ENCODE results near the gene NRCAM.

The NRCAM gene

GRCh38 chr7:108347616-108348015 is 108.6 kb downstream of the NRCAM start:
- Histone ChIP-seq H3K27ac (ENCODE audit: extremely low read depth, low read depth, low read length) (no peak overlapping the region), H3K9me3 (ENCODE audit: control insufficient read depth, insufficient read depth, low read depth, low read length) (no peaks in the 10 kb centered on the region), H3K36me3 (ENCODE audit: control insufficient read depth in 2 of 2, insufficient read depth in 1 of 2, low read length in 2 of 2) (no peaks in the 10 kb centered on the region), H3K4me1 (ENCODE audit: control insufficient read depth, insufficient read depth, low read length) (no peaks in the 10 kb centered on the region), H3K4me3 (ENCODE audit: low read depth, low read length) (no peak overlapping the region)
- POLR2A ChIA-PET: no interaction called here
- no peak for TF ChIP-seq ZNF791 (tag by site-specific recombination; IDR thresholded peaks at IDR 0.05)
- no peak for TF ChIP-seq ZNF211 (tag by site-specific recombination; IDR thresholded peaks at IDR 0.05; ENCODE audit: low read depth)
- no peak for TF ChIP-seq ZNF549 (tag by site-specific recombination; IDR thresholded peaks at IDR 0.05)
- TF ChIP-seq PRDM1 (tag by site-specific recombination; IDR thresholded peaks at IDR 0.05): no peak
- no peak for TF ChIP-seq ZNF239 (tag by site-specific recombination; IDR thresholded peaks at IDR 0.05)
- TF ChIP-seq HOXC10 (CRISPR knock-in tag; IDR thresholded peaks at IDR 0.05): no peak
- no peak for TF ChIP-seq ZNF221 (tag by site-specific recombination; IDR thresholded peaks at IDR 0.05; ENCODE audit: borderline replicate concordance)
- no peak for TF ChIP-seq ZNF544 (tag by site-specific recombination; IDR thresholded peaks at IDR 0.05)
- no peak for TF ChIP-seq ZNF394 (tag by site-specific recombination; IDR thresholded peaks at IDR 0.05; ENCODE audit: borderline replicate concordance)
- no peak for TF ChIP-seq ZNF621 (tag by site-specific recombination; IDR thresholded peaks at IDR 0.05)
- peak; percentile 36 for TF ChIP-seq ZFHX2 (tag by site-specific recombination; conservative IDR thresholded peaks at IDR 0.05)
- TF ChIP-seq PRDM6 (tag by site-specific recombination; IDR thresholded peaks at IDR 0.05): no peak
- peak; percentile 97 for TF ChIP-seq REST (tag by site-specific recombination; IDR thresholded peaks at IDR 0.05)
- no peak for TF ChIP-seq TSHZ1 (tag by site-specific recombination; IDR thresholded peaks at IDR 0.05; ENCODE audit: borderline replicate concordance)
- TF ChIP-seq ZNF16 (tag by site-specific recombination; IDR thresholded peaks at IDR 0.05; ENCODE audit: low read depth): no peak
- 0 out of 2 replicates have a peak, but pooled peaks have one; percentile 19 for TF ChIP-seq EGR2 (tag by site-specific recombination; IDR thresholded peaks at IDR 0.05; ENCODE audit: low read depth)
- CTCF ChIA-PET: interaction anchor here (0.7 to 1.0 kb wide), 2 partner anchors 10 to 164 kb away, joined by 3 read pairs; no protein-coding TSS in a partner anchor

- TF ChIP-seq ZNF148 (tag by site-specific recombination; IDR thresholded peaks at IDR 0.05; ENCODE audit: borderline replicate concordance) (no peak), OVOL3 (tag by site-specific recombination; IDR thresholded peaks at IDR 0.05) (no peak), HOXC10 (CRISPR knock-in tag; IDR thresholded peaks at IDR 0.05) (no peak), ZIC2 (tag by site-specific recombination; IDR thresholded peaks at IDR 0.05) (no peak), ZFHX2 (tag by site-specific recombination; conservative IDR thresholded peaks at IDR 0.05) (peak; percentile 38), EGR2 (tag by site-specific recombination; IDR thresholded peaks at IDR 0.05; ENCODE audit: low read depth) (peak; percentile 82)
- ChIA-PET POLR2A (no interaction called here), CTCF (interaction anchor here (1.5 kb wide), 1 partner anchor 152 kb away, joined by 3 read pairs; no protein-coding TSS in a partner anchor)
- Histone ChIP-seq H3K4me1 (ENCODE audit: control insufficient read depth, insufficient read depth, low read length) (no peaks in the 10 kb centered on the region), H3K4me3 (ENCODE audit: low read depth, low read length) (no peak overlapping the region), H3K36me3 (ENCODE audit: control insufficient read depth in 2 of 2, insufficient read depth in 1 of 2, low read length in 2 of 2) (no peaks in the 10 kb centered on the region), H3K9me3 (ENCODE audit: control insufficient read depth, insufficient read depth, low read depth, low read length) (no peaks in the 10 kb centered on the region), H3K27ac (ENCODE audit: extremely low read depth, low read depth, low read length) (no peak overlapping the region)
Observed at GRCh38 chr7:108345710-108346336, 110.4 kb downstream of the NRCAM start.
